ENCODE data around the gene EIF4H. TPM values are rescaled to one million over a fixed set of nuclear protein-coding genes. Genes with fewer than 3 reads are reported as not detected.

Gene EIF4H
- total RNA-seq, 1 donor from 2014 or later: 213 TPM

DNA sequence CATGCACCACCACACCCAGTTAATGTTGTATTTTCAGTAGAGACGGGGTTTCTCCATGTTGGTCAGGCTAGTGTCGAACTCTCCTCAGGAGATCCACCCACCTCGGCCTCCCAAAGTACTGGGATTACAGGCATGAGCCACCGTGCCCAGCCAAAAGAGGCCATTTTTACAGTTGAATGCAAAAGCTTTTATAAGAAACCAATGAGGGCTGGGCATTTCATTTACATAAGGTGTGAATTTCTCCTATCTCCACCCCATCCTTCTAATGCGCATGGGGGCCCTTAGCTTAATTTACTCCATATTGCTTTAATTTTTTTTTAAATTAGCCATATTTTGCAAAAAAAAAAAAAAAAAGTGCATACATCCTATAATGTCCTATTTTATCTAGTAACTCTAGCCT is 25.1 kb upstream of the EIF4H start:
- H3K4me3 Mint-ChIP-seq (ENCODE audit: low read depth): no peak overlapping the region
- DNase-seq (ENCODE audit: low spot score, unreplicated experiment): no peak
- no peaks in the 10 kb centered on the region for H3K27me3 Mint-ChIP-seq
- no peak for TF ChIP-seq CTCF (IDR thresholded peaks at IDR 0.05; ENCODE audit: unreplicated experiment)
- no peak overlapping the region for H3K27ac Mint-ChIP-seq
- H3K4me1 Mint-ChIP-seq (ENCODE audit: low read depth): no peaks in the 10 kb centered on the region
- H3K36me3 Mint-ChIP-seq (ENCODE audit: insufficient read depth): no peaks in the 10 kb centered on the region
- H3K9me3 Mint-ChIP-seq (ENCODE audit: low read depth): no peaks in the 10 kb centered on the region

DNA sequence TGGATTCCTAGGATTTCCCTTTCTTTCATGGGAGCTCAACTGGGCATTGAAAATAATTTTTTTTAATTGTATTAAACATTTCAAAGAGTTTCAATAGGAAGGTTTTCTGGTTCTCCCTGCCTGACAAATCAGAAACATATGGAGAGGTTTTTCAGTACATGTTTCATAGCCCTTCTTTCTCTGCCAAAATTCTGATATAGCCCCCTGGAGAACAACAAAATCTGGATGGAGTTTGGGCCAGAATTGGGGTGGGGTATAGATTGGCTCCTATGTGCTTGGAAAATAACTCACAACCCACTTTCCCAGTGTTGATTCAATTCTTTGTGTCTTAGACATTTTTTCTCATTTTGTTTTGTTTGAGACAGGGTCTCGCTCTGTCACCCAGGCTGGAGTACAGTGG is 24.6 kb upstream of the EIF4H start:
- H3K4me3 Mint-ChIP-seq (ENCODE audit: low read depth): no peak overlapping the region
- H3K27ac Mint-ChIP-seq: no peak overlapping the region
- no peaks in the 10 kb centered on the region for H3K36me3 Mint-ChIP-seq (ENCODE audit: insufficient read depth)
- no peaks in the 10 kb centered on the region for H3K27me3 Mint-ChIP-seq
- no peak for DNase-seq (ENCODE audit: low spot score, unreplicated experiment)
- no peaks in the 10 kb centered on the region for H3K4me1 Mint-ChIP-seq (ENCODE audit: low read depth)
- no peaks in the 10 kb centered on the region for H3K9me3 Mint-ChIP-seq (ENCODE audit: low read depth)
- no peak for TF ChIP-seq CTCF (IDR thresholded peaks at IDR 0.05; ENCODE audit: unreplicated experiment)

DNA sequence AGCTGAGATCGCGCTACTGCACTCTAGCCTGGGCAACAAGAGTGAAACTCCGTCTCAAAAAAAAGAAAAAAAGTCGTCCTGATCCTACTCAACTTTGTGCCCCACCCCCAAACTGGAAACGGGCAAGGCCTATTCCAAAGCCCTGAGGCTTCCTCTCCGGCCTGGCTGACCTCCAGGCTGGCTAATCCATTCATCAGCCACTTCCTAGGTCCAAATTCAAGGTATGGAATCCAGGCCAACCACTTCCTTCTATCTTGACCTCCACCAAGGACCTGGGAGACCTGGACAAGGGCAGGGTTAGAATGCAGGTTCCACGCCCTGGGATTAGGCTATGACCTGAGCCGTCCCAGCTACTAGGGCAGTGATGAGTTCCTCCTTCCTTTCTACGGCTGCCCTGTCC is 20.4 kb upstream of the EIF4H start:
- Mint-ChIP-seq H3K9me3 (ENCODE audit: low read depth) (no peaks in the 10 kb centered on the region), H3K27ac (no peak overlapping the region), H3K4me3 (ENCODE audit: low read depth) (no peak overlapping the region), H3K4me1 (ENCODE audit: low read depth) (no peaks in the 10 kb centered on the region), H3K27me3 (no peaks in the 10 kb centered on the region), H3K36me3 (ENCODE audit: insufficient read depth) (no peaks in the 10 kb centered on the region)
- no peak for TF ChIP-seq CTCF (IDR thresholded peaks at IDR 0.05; ENCODE audit: unreplicated experiment)
- DNase-seq (ENCODE audit: low spot score, unreplicated experiment): no peak

DNA sequence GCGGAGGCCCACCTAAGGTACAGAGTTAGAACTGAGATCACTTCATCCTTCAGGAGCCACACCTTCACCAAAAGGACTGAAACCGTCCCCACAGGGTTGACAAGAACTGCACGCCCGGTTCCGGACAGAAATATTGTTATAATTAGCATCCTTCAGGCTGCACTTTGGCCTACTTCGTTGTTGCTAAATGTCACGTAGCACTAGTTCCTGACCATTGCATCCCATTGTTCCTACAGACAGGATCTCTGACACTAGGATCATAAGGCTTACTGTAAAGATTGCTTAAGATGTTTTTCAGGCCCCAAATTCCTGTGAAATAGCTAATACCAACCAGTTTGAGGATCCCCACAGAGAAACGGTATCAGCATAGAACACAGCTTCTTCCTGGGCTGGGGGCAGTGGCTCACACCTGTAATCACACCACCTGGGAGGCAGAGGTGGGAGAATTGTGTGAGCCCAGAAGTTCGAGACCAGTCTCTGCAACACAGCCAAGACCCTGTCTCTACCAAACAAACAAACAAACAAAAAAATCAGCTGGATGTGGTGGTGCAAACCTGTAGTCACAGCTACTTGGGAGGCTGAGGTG is 18.3 kb upstream of the EIF4H start:
- Mint-ChIP-seq H3K27ac (no peak overlapping the region), H3K36me3 (ENCODE audit: insufficient read depth) (no peaks in the 10 kb centered on the region)

GRCh38 chr7:74157605-74158004 is 16.6 kb upstream of the EIF4H start:
- no peaks in the 10 kb centered on the region for H3K36me3 Mint-ChIP-seq (ENCODE audit: insufficient read depth)
- peaks cover 3% of the 10 kb centered on the region for H3K4me1 Mint-ChIP-seq (ENCODE audit: low read depth)
- no peak for DNase-seq (ENCODE audit: low spot score, unreplicated experiment)
- TF ChIP-seq CTCF (IDR thresholded peaks at IDR 0.05; ENCODE audit: unreplicated experiment): no peak
- no peak overlapping the region for H3K27ac Mint-ChIP-seq
- no peak overlapping the region for H3K4me3 Mint-ChIP-seq (ENCODE audit: low read depth)
- H3K9me3 Mint-ChIP-seq (ENCODE audit: low read depth): no peaks in the 10 kb centered on the region
- no peaks in the 10 kb centered on the region for H3K27me3 Mint-ChIP-seq

More for the DNA sequence above, 18.3 kb upstream of the EIF4H start:
- no peak for DNase-seq (ENCODE audit: low spot score, unreplicated experiment)
- Mint-ChIP-seq H3K4me1 (ENCODE audit: low read depth) (peaks cover 3% of the 10 kb centered on the region), H3K9me3 (ENCODE audit: low read depth) (no peaks in the 10 kb centered on the region), H3K4me3 (ENCODE audit: low read depth) (no peak overlapping the region), H3K27me3 (no peaks in the 10 kb centered on the region)
- no peak for TF ChIP-seq CTCF (IDR thresholded peaks at IDR 0.05; ENCODE audit: unreplicated experiment)
